GM23248 (cell line): Measurements from ENCODE around the gene CDH1. TPM values are rescaled to one million over a fixed set of nuclear protein-coding genes. Genes with fewer than 3 reads are reported as not detected.

Experiments used
- DNase-seq: peaks from one replicate; pipeline ENCODE4 v3.0.0-alpha.2; 2015
- H2AFZ ChIP-seq: fragments of 200-600 bp; sonication (generic); 2 replicates; pipeline ENCODE4 v1.6.1; 2016; ENCODE audit warnings: antibody characterized with exemption
- H3F3A ChIP-seq: fragments of 200-600 bp; sonication (generic); 2 replicates; pipeline ENCODE4 v1.6.1; 2016; ENCODE audit warnings: mild to moderate bottlenecking, antibody characterized with exemption, mixed run types; ENCODE audit not compliant: insufficient read depth
- H3K27ac ChIP-seq: fragments of 200-600 bp; sonication (generic); 2 replicates; pipeline ENCODE4 v1.5.1; 2016; ENCODE audit warnings: mild to moderate bottlenecking
- H3K27me3 ChIP-seq: fragments of 200-600 bp; sonication (generic); replicated peaks from 2 replicates; pipeline ENCODE4 v1.6.1; 2016; ENCODE audit warnings: mild to moderate bottlenecking; ENCODE audit not compliant: insufficient read depth
- H3K36me3 ChIP-seq: fragments of 200-600 bp; sonication (generic); 2 replicates; pipeline ENCODE4 v1.6.1; 2016; ENCODE audit warnings: low read depth, mild to moderate bottlenecking
- H3K4me1 ChIP-seq: fragments of 200-600 bp; sonication (generic); 2 replicates; pipeline ENCODE4 v1.6.1; 2016; ENCODE audit warnings: mild to moderate bottlenecking; ENCODE audit not compliant: insufficient read depth
- H3K4me2 ChIP-seq: fragments of 200-600 bp; sonication (generic); one replicate; pipeline ENCODE4 v1.6.1; 2016; ENCODE audit warnings: mild to moderate bottlenecking; ENCODE audit not compliant: unreplicated experiment
- H3K4me3 ChIP-seq: fragments of 200-600 bp; sonication (generic); 2 replicates; pipeline ENCODE4 v1.5.1; 2016; ENCODE audit warnings: mild to moderate bottlenecking
- H3K79me2 ChIP-seq: fragments of 200-600 bp; sonication (generic); 2 replicates; pipeline ENCODE4 v1.6.1; 2016; ENCODE audit warnings: mild to moderate bottlenecking; ENCODE audit not compliant: insufficient read depth
- H3K9ac ChIP-seq: fragments of 200-600 bp; sonication (generic); 2 replicates; pipeline ENCODE4 v1.6.1; 2016; ENCODE audit warnings: mild to moderate bottlenecking
- H3K9me2 ChIP-seq: fragments of 200-600 bp; sonication (generic); 2 replicates; pipeline ENCODE4 v1.6.1; 2016; ENCODE audit warnings: mixed run types, mild to moderate bottlenecking, moderate library complexity; ENCODE audit not compliant: insufficient read depth
- H3K9me3 ChIP-seq: fragments of 200-600 bp; sonication (generic); one replicate; pipeline ENCODE4 v1.6.1; 2017; ENCODE audit warnings: low read depth
- H4K20me1 ChIP-seq: fragments of 200-600 bp; sonication (generic); 2 replicates; pipeline ENCODE4 v1.6.0; 2016; ENCODE audit not compliant: insufficient read depth
- EZH2 ChIP-seq: fragments of 200-600 bp; sonication (generic); IDR thresholded peaks from 2 replicates; pipeline ENCODE4 v1.6.1; 2018; ENCODE audit warnings: antibody characterized with exemption, mild to moderate bottlenecking; ENCODE audit not compliant: insufficient read depth, poor library complexity, severe bottlenecking
- EZH2phosphoT487 ChIP-seq: fragments of 200-600 bp; sonication (generic); IDR thresholded peaks from 2 replicates; pipeline ENCODE4 v1.6.1; 2018; ENCODE audit warnings: antibody characterized with exemption, moderate library complexity, mild to moderate bottlenecking, low read depth; ENCODE audit not compliant: insufficient read depth
- WGBS, 2 experiments: methylation state at CpG; one replicate each; pipeline ENCODE4 v1.1.6; 2015 to 2017; ENCODE audit warnings: low lambda C conversion rate in 2 of 2, low coverage in 1 of 2; ENCODE audit errors: missing lambda C conversion rate in 2 of 2; 5-methylcytosine and 5-hydroxymethylcytosine counted together
- in situ Hi-C: fragments of 300-500 bp; cut with MboI; formaldehyde crosslinking; loops from 2 replicates; pipeline ENCODE4 v1.15.0; 2020
- polyA plus RNA-seq: library from polyadenylated mRNA; unstranded; fragments of >200 nt; fragmentation: Nextera tagmentation; extraction: Ambion mirVana; gene quantifications from 2 replicates; pipeline ENCODE4 v1.2.1, GENCODE V29; 2016
- total RNA-seq: library from RNA; depleted of rRNA; stranded (reverse); fragments of >200 nt; shearing (Covaris generic); gene quantifications from 2 replicates; pipeline ENCODE4 v1.2.3, GENCODE V29; 2014

The CDH1 gene
- total and polyA plus RNA-seq, 2 experiments from 2014 or later: 0.04 TPM; not detected in 1

GRCh38 chr16:68722119-68723024, 14.7 kb upstream of the CDH1 start:
- Histone ChIP-seq H3F3A (no peaks in the 10 kb centered on the region), H3K9ac (no peak overlapping the region), H3K4me1 (no peaks in the 10 kb centered on the region), H3K27me3 (peaks cover 22% of the 10 kb centered on the region; the same call in 1 of the 2 replicates), H3K9me3 (no peaks in the 10 kb centered on the region), H3K27ac (no peak overlapping the region), H2AFZ (no peak overlapping the region), H3K36me3 (no peaks in the 10 kb centered on the region), H3K4me3 (no peak overlapping the region), H3K9me2 (no peaks in the 10 kb centered on the region), H3K4me2 (no peak overlapping the region), H3K79me2 (no peaks in the 10 kb centered on the region), H4K20me1 (no peaks in the 10 kb centered on the region)
- in situ Hi-C loops: loop anchor here (25.0 kb wide), 1 partner anchor 390 kb away; the partner anchor contains the start of gene HAS3
- WGBS, 2 experiments: 39 to 42% methylated on average over 12 of the region's 12 CpGs
- no peak for DNase-seq
- TF ChIP-seq EZH2: no peak
- TF ChIP-seq EZH2phosphoT487: no peak

GRCh38 chr16:68724797-68725196, 12.3 kb upstream of the CDH1 start:
- Histone ChIP-seq H2AFZ (no peak overlapping the region), H3K9me3 (no peaks in the 10 kb centered on the region), H4K20me1 (no peaks in the 10 kb centered on the region), H3K4me1 (no peaks in the 10 kb centered on the region), H3F3A (no peaks in the 10 kb centered on the region), H3K79me2 (no peaks in the 10 kb centered on the region), H3K9me2 (no peaks in the 10 kb centered on the region), H3K4me2 (no peak overlapping the region), H3K27me3 (peaks cover 16% of the 10 kb centered on the region; the same call in 1 of the 2 replicates), H3K4me3 (no peak overlapping the region), H3K9ac (no peak overlapping the region), H3K36me3 (no peaks in the 10 kb centered on the region), H3K27ac (no peak overlapping the region)
- 38 to 64% methylated on average over 3 of the region's 3 CpGs for WGBS, 2 experiments
- no peak for DNase-seq
- TF ChIP-seq EZH2phosphoT487: no peak
- no peak for TF ChIP-seq EZH2
- in situ Hi-C loops: loop anchor here (25.0 kb wide), 1 partner anchor 388 kb away; the partner anchor contains the start of gene HAS3

- no peaks in the 10 kb centered on the region for H3K9me2 ChIP-seq
- no peaks in the 10 kb centered on the region for H3K36me3 ChIP-seq
- TF ChIP-seq EZH2phosphoT487 (no peak), EZH2 (no peak)
- no peak overlapping the region for H2AFZ ChIP-seq
- no peaks in the 10 kb centered on the region for H3K9me3 ChIP-seq
- no peaks in the 10 kb centered on the region for H3F3A ChIP-seq
- no peaks in the 10 kb centered on the region for H3K4me1 ChIP-seq
- no peak for DNase-seq
- no peaks in the 10 kb centered on the region for H3K79me2 ChIP-seq
- in situ Hi-C loops: no loop called here
- no peak overlapping the region for H3K9ac ChIP-seq
- H3K4me3 ChIP-seq: no peak overlapping the region
- H3K4me2 ChIP-seq: no peak overlapping the region
- no peak overlapping the region for H3K27ac ChIP-seq
- H3K27me3 ChIP-seq: peaks cover 9% of the 10 kb centered on the region
- WGBS, 2 experiments: 74 to 75% methylated on average over 4 of the region's 4 CpGs
- no peaks in the 10 kb centered on the region for H4K20me1 ChIP-seq
Observed at GRCh38 chr16:68728523-68728922, 8.6 kb upstream of the CDH1 start.

- no peak overlapping the region for H3K9ac ChIP-seq
- no peaks in the 10 kb centered on the region for H3K36me3 ChIP-seq
- H4K20me1 ChIP-seq: no peaks in the 10 kb centered on the region
- no peaks in the 10 kb centered on the region for H3K9me3 ChIP-seq
- in situ Hi-C loops: no loop called here
- TF ChIP-seq EZH2phosphoT487 (no peak), EZH2 (no peak)
- no peaks in the 10 kb centered on the region for H3K79me2 ChIP-seq
- no peaks in the 10 kb centered on the region for H3K9me2 ChIP-seq
- H3K4me2 ChIP-seq: no peak overlapping the region
- no peak for DNase-seq
- peaks cover 17% of the 10 kb centered on the region for H3K27me3 ChIP-seq
- 26 to 34% methylated on average over 3 of the region's 3 CpGs for WGBS, 2 experiments
- H3K4me3 ChIP-seq: no peak overlapping the region
- H3K4me1 ChIP-seq: no peaks in the 10 kb centered on the region
- no peak overlapping the region for H2AFZ ChIP-seq
- H3F3A ChIP-seq: no peaks in the 10 kb centered on the region
- no peak overlapping the region for H3K27ac ChIP-seq
Observed at GRCh38 chr16:68731637-68732036, 5.5 kb upstream of the CDH1 start.
